IMR-90 (cell line): ENCODE measurements around the gene AUTS2. TPM values are rescaled to one million over a fixed set of nuclear protein-coding genes. Genes with fewer than 3 reads are reported as not detected.

Source experiments
- ATAC-seq: fragments of 200-7000 bp; cut with Tn5 transposase; 2 replicates; pipeline ENCODE4 v1.9.1; 2020; ENCODE audit warnings: low read depth, mild to moderate bottlenecking, moderate library complexity
- BruUV-seq: library from RNA; stranded (reverse); fragments of 400-500 nt; replicated peaks from 2 replicates; lab custom pipeline; 2021; lab: Mats Ljungman, UMichigan
- CTCF ChIA-PET: fragments of 300-600 bp; formaldehyde crosslinking; extraction: SDS; loops from one replicate; lab custom pipeline; 2021; ENCODE audit warnings: antibody characterized with exemption; lab: Yijun Ruan, JAX
- POLR2A ChIA-PET: fragments of 300-600 bp; sonication (Branson Sonifier 250); formaldehyde crosslinking; loops from one replicate; lab custom pipeline; 2022; ENCODE audit warnings: antibody characterized with exemption; ENCODE audit not compliant: unreplicated experiment; lab: Charles Lee
- DNase-seq: peaks from one replicate; pipeline ENCODE4 v3.0.0; 2013
- H2AFZ ChIP-seq: replicated peaks from 2 replicates; pipeline ENCODE3; 2013; ENCODE audit warnings: low read length, mild to moderate bottlenecking; ENCODE audit not compliant: poor library complexity
- H2AK5ac ChIP-seq: 2 replicates; pipeline ENCODE4 v1.6.1; 2013; ENCODE audit warnings: low read depth, low read length, inconsistent platforms
- H2AK9ac ChIP-seq: replicated peaks from 2 replicates; pipeline ENCODE3; 2013; ENCODE audit warnings: mild to moderate bottlenecking, low read depth, low read length, moderate library complexity; ENCODE audit not compliant: poor library complexity
- H2BK120ac ChIP-seq: 2 replicates; pipeline ENCODE4 v1.6.1; 2013; ENCODE audit warnings: low read depth, low read length, inconsistent platforms
- H2BK15ac ChIP-seq: 3 replicates; pipeline ENCODE4 v1.6.1; 2013; ENCODE audit warnings: low read depth, low read length, inconsistent platforms
- H2BK20ac ChIP-seq: 2 replicates; pipeline ENCODE4 v1.6.1; 2013; ENCODE audit warnings: low read depth, mild to moderate bottlenecking, inconsistent platforms, low read length, moderate library complexity
- H2BK5ac ChIP-seq: 2 replicates; pipeline ENCODE4 v1.6.1; 2013; ENCODE audit warnings: mild to moderate bottlenecking, low read depth, low read length, inconsistent platforms; ENCODE audit not compliant: poor library complexity, severe bottlenecking
- H3K14ac ChIP-seq: replicated peaks from 2 replicates; pipeline ENCODE4 v1.6.1; 2013; ENCODE audit warnings: low read depth, low read length, inconsistent platforms
- H3K18ac ChIP-seq: 2 replicates; pipeline ENCODE4 v1.6.1; 2013; ENCODE audit warnings: low read depth, low read length, control low read depth
- H3K23ac ChIP-seq: 2 replicates; pipeline ENCODE4 v1.6.1; 2013; ENCODE audit warnings: low read depth, low read length, inconsistent platforms
- H3K27ac ChIP-seq: 2 replicates; pipeline ENCODE4 v1.5.1; 2013; ENCODE audit warnings: mild to moderate bottlenecking, control low read depth, low read length; ENCODE audit not compliant: insufficient read depth
- H3K27me3 ChIP-seq: 2 replicates; pipeline ENCODE4 v1.6.1; 2013; ENCODE audit warnings: low read length; ENCODE audit not compliant: control insufficient read depth, insufficient read depth
- H3K36me3 ChIP-seq: 2 replicates; pipeline ENCODE4 v1.6.1; 2013; ENCODE audit warnings: low read length, mixed read lengths; ENCODE audit not compliant: control insufficient read depth, insufficient read depth
- H3K4ac ChIP-seq: 2 replicates; pipeline ENCODE4 v1.6.1; 2013; ENCODE audit warnings: low read depth, low read length, inconsistent platforms
- H3K4me1 ChIP-seq: 2 replicates; pipeline ENCODE4 v1.6.1; 2013; ENCODE audit warnings: low read length, mixed read lengths; ENCODE audit not compliant: control insufficient read depth, insufficient read depth
- H3K4me2 ChIP-seq: 2 replicates; pipeline ENCODE4 v1.6.1; 2013; ENCODE audit warnings: low read depth, mild to moderate bottlenecking, control low read depth, low read length, moderate library complexity
- H3K4me3 ChIP-seq: 2 replicates; pipeline ENCODE4 v1.5.1; 2013; ENCODE audit warnings: low read depth, mild to moderate bottlenecking, control low read depth, low read length, moderate library complexity; ENCODE audit not compliant: insufficient read depth
- H3K56ac ChIP-seq: 2 replicates; pipeline ENCODE4 v1.6.1; 2013; ENCODE audit warnings: low read length, inconsistent platforms; ENCODE audit not compliant: insufficient read depth; ENCODE audit errors: extremely low read depth
- H3K79me1 ChIP-seq, 2 experiments: 2 replicates each; pipeline ENCODE4 v1.6.1; 2013; ENCODE audit warnings: low read length in 2 of 2, inconsistent platforms in 1 of 2, low read depth in 1 of 2
- H3K9ac ChIP-seq: 2 replicates; pipeline ENCODE4 v1.6.1; 2013; ENCODE audit warnings: low read depth, low read length, control low read depth
- H3K9me1 ChIP-seq: 2 replicates; pipeline ENCODE4 v1.6.1; 2013; ENCODE audit warnings: low read length, inconsistent platforms; ENCODE audit not compliant: insufficient read depth
- H3K9me3 ChIP-seq: 2 replicates; pipeline ENCODE4 v1.6.1; 2013; ENCODE audit warnings: low read length; ENCODE audit not compliant: control insufficient read depth, insufficient read depth
- H4K20me1 ChIP-seq: 2 replicates; pipeline ENCODE4 v1.6.1; 2013; ENCODE audit warnings: low read length, inconsistent platforms; ENCODE audit not compliant: insufficient read depth
- H4K5ac ChIP-seq: 2 replicates; pipeline ENCODE4 v1.6.1; 2013; ENCODE audit warnings: mild to moderate bottlenecking, low read depth, low read length, control low read depth
- H4K8ac ChIP-seq, 2 experiments: 2 replicates each; pipeline ENCODE4 v1.6.1; 2013; ENCODE audit warnings: low read depth in 2 of 2, low read length in 2 of 2, control low read depth in 1 of 2, inconsistent platforms in 1 of 2
- H4K91ac ChIP-seq: 2 replicates; pipeline ENCODE4 v1.6.1; 2013; ENCODE audit warnings: low read depth, low read length, inconsistent platforms; ENCODE audit not compliant: insufficient read depth
- BHLHE40 ChIP-seq: fragments of 150-350 bp; IDR thresholded peaks from 2 replicates; pipeline ENCODE4 v1.6.1; 2016; ENCODE audit warnings: mild to moderate bottlenecking, low read depth, low read length
- CEBPB ChIP-seq: IDR thresholded peaks from 2 replicates; pipeline ENCODE4 v1.6.1; 2012; ENCODE audit warnings: low read depth, low read length, improper control_type of control experiment
- CHD1 ChIP-seq: IDR thresholded peaks from 2 replicates; pipeline ENCODE4 v1.6.1; 2012; ENCODE audit warnings: low read depth, low read length, improper control_type of control experiment
- CTCF ChIP-seq: conservative IDR thresholded peaks from 2 replicates; pipeline ENCODE4 v1.5.1; 2012; ENCODE audit warnings: mild to moderate bottlenecking, low read depth, low read length, improper control_type of control experiment
- ELK1 ChIP-seq: fragments of 150-350 bp; IDR thresholded peaks from 2 replicates; pipeline ENCODE4 v1.6.1; 2016; ENCODE audit warnings: low read depth, mild to moderate bottlenecking, low read length, moderate library complexity, borderline replicate concordance
- FOS ChIP-seq: fragments of 150-350 bp; IDR thresholded peaks from 2 replicates; pipeline ENCODE4 v1.6.1; 2016; ENCODE audit warnings: low read depth, low read length
- MAZ ChIP-seq: IDR thresholded peaks from 2 replicates; pipeline ENCODE4 v1.6.1; 2012; ENCODE audit warnings: low read depth, mild to moderate bottlenecking, low read length, improper control_type of control experiment, moderate library complexity, borderline replicate concordance
- MXI1 ChIP-seq: IDR thresholded peaks from 2 replicates; pipeline ENCODE4 v1.6.1; 2012; ENCODE audit warnings: low read depth, mild to moderate bottlenecking, low read length, moderate library complexity, borderline replicate concordance
- NFE2L2 ChIP-seq: fragments of 150-350 bp; IDR thresholded peaks from 2 replicates; pipeline ENCODE4 v1.6.1; 2016; ENCODE audit warnings: low read depth, mild to moderate bottlenecking, low read length
- POLR2A ChIP-seq: IDR thresholded peaks from 2 replicates; pipeline ENCODE4 v1.6.1; 2012; ENCODE audit warnings: mild to moderate bottlenecking, low read depth, low read length
- RAD21 ChIP-seq: IDR thresholded peaks from 2 replicates; pipeline ENCODE4 v1.6.1; 2012; ENCODE audit warnings: low read length, improper control_type of control experiment
- RCOR1 ChIP-seq: IDR thresholded peaks from 2 replicates; pipeline ENCODE4 v1.6.1; 2012; ENCODE audit warnings: mild to moderate bottlenecking, low read length, improper control_type of control experiment; ENCODE audit not compliant: insufficient replicate concordance
- SMC3 ChIP-seq: fragments of 150-350 bp; IDR thresholded peaks from 2 replicates; pipeline ENCODE4 v1.6.1; 2016; ENCODE audit warnings: low read depth, mild to moderate bottlenecking, antibody characterized with exemption, low read length, moderate library complexity
- USF2 ChIP-seq: fragments of 150-350 bp; IDR thresholded peaks from 2 replicates; pipeline ENCODE4 v1.6.1; 2017; ENCODE audit warnings: mild to moderate bottlenecking, antibody characterized with exemption, low read length, low read depth
- WGBS, 2 experiments: methylation state at CpG; one replicate each; pipeline versions ENCODE4 v1.1.5 to v1.1.7; 2013; ENCODE audit warnings: missing lambda C conversion rate in 2 of 2; ENCODE audit not compliant: insufficient read length in 1 of 2; ENCODE audit errors: extremely low coverage in 2 of 2; 5-methylcytosine and 5-hydroxymethylcytosine counted together
- dilution Hi-C: fragments of 300-500 bp; cut with HindIII; formaldehyde crosslinking; loops from one replicate; pipeline ENCODE4 v1.14.3; 2018; ENCODE audit warnings: low sequenced_read_pairs; ENCODE audit not compliant: unreplicated experiment
- in situ Hi-C: fragments of 300-500 bp; cut with MboI; formaldehyde crosslinking; loops from 3 replicates; pipeline ENCODE4 v1.14.3; 2019; ENCODE audit warnings: low sequenced_read_pairs, inconsistent platforms, mixed read lengths
- intact Hi-C: fragments of 100-400 bp; cut with micrococcal nuclease; formaldehyde crosslinking; loops from 2 replicates; pipeline ENCODE4 v1.10.0; 2022
- polyA plus RNA-seq, 3 experiments: library from polyadenylated mRNA; depleted of rRNA; stranded (reverse); fragments of >200 nt; gene quantifications; 2 replicates each; pipeline ENCODE4 v1.2.3, GENCODE V29; 2012; ENCODE audit warnings: low replicate concordance in 1 of 3
- total RNA-seq: library from RNA; depleted of rRNA; stranded (reverse); fragments of >200 nt; gene quantifications from 2 replicates; pipeline ENCODE4 v1.2.3, GENCODE V29; 2012

AUTS2 gene
- total and polyA plus RNA-seq, 2 of the 4 experiments (the other 2 are of a cell fraction), result 0.90 to 3.0 TPM

- WGBS, 2 experiments, result no CpG with 5 or more reads among the region's 1 CpG
- in situ Hi-C loops, result no loop called here
- intact Hi-C loops, result no loop called here
These were observed 20.8 kb downstream of the AUTS2 start for GRCh38 chr7:69619054-69619453.

More at GRCh38 chr7:69619054-69619453, 20.8 kb downstream of the AUTS2 start:
- Histone ChIP-seq H2BK120ac (no peak overlapping the region), H4K5ac (no peak overlapping the region), H3K56ac (no peak overlapping the region), H3K9ac (no peak overlapping the region), H3K9me1 (no peaks in the 10 kb centered on the region), H3K27ac (no peak overlapping the region), H3K4me1 (no peaks in the 10 kb centered on the region), H3K79me1 (no peaks in the 10 kb centered on the region), H2AFZ (no peak overlapping the region), H2BK15ac (no peak overlapping the region), H2AK9ac (no peak overlapping the region), H3K27me3 (no peaks in the 10 kb centered on the region), H3K18ac (no peak overlapping the region), H4K8ac (no peak overlapping the region), H3K4me2 (no peak overlapping the region), H3K4ac (no peak overlapping the region), H4K20me1 (no peaks in the 10 kb centered on the region), H3K9me3 (no peaks in the 10 kb centered on the region), H2BK20ac (no peak overlapping the region), H3K4me3 (no peak overlapping the region), H3K36me3 (no peaks in the 10 kb centered on the region), H2BK5ac (no peak overlapping the region), H2AK5ac (no peak overlapping the region), H3K23ac (no peak overlapping the region), H3K14ac (no peak overlapping the region), H4K91ac (no peak overlapping the region)
- dilution Hi-C loops, result no loop called here
- ATAC-seq, result no peak
- CTCF ChIA-PET, result no interaction called here
- no peak for DNase-seq
- no peak for TF ChIP-seq NFE2L2
- no peak for TF ChIP-seq SMC3
- TF ChIP-seq RCOR1, result no peak
- no peak for TF ChIP-seq MAZ
- TF ChIP-seq CEBPB, result no peak
- TF ChIP-seq BHLHE40, result no peak
- no peak for TF ChIP-seq CTCF
- TF ChIP-seq USF2, result no peak
- no peak for TF ChIP-seq FOS
- TF ChIP-seq CHD1, result no peak
- TF ChIP-seq RAD21, result no peak
- TF ChIP-seq POLR2A, result no peak
- TF ChIP-seq MXI1, result no peak
- TF ChIP-seq ELK1, result no peak
- no TSS peak for BruUV-seq
- POLR2A ChIA-PET, result no interaction called here
